CD4-positive, alpha-beta T cell treated with Interleukin-17A for 4 hours (primary cell): ENCODE measurements around the gene TMC2.

Experiments
- DNase-seq: peaks from one replicate; pipeline ENCODE4 v3.0.0-alpha.2; 2020; ENCODE audit warnings: mixed read lengths

Gene TMC2

DNA sequence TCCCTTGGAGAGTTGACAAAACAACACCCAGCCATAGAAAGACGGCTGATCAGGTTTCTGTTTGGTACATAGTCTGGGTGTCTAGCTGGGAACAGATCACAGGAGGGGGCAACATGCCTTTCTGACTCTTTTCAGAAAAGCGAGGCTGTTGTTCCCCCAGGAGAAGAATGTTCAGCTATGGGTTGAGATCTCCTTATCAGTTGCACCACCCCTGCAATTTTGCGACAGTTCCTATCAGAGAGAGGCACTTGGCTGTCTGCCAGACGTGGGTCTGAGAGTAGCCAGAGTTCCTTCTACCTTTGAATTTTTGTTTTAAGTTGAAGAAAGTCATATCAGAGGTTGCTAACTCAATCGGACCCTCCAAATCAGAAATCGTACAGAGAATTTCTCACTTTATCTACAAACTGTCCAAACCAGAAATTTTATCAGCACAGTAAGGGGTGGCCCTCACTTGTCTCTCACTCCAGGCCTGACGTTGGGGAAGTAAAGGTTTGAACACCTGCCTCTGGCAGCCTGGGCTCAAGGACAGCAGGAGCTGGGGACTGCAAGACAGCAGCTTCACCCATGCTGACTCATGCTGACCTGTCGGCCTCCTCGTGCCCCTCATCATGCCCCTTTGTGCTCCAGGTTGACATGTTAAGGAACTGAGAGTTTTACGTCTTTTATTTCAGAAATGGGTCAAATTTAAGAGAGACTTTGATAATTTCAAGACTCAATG is 42.3 kb downstream of the TMC2 start:
- no peak for DNase-seq

DNA sequence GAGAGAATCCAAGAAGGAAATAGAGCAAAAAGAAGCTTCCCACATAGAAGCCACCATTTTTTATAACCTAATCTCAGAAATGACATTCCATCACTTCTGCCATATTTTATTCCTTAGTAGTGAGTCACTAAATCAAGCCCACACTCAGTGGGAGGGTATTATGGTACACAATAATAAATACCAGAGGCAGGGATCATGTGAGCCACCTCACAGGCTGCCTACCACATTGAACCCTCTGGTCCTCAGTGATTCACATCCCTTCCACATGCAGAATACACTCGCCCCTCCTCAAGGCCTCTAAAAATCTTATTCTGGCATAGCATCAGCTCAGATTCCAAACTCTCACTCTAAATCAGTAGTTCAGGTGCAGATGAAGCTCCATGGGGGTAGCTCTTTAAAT is 49.4 kb downstream of the TMC2 start:
- DNase-seq = no peak

GRCh38 chr20:2593756-2594155 is 57.4 kb downstream of the TMC2 start:
- DNase-seq = no peak

- DNase-seq = no peak
Observed at GRCh38 chr20:2595076-2595475, 58.7 kb downstream of the TMC2 start.

DNA sequence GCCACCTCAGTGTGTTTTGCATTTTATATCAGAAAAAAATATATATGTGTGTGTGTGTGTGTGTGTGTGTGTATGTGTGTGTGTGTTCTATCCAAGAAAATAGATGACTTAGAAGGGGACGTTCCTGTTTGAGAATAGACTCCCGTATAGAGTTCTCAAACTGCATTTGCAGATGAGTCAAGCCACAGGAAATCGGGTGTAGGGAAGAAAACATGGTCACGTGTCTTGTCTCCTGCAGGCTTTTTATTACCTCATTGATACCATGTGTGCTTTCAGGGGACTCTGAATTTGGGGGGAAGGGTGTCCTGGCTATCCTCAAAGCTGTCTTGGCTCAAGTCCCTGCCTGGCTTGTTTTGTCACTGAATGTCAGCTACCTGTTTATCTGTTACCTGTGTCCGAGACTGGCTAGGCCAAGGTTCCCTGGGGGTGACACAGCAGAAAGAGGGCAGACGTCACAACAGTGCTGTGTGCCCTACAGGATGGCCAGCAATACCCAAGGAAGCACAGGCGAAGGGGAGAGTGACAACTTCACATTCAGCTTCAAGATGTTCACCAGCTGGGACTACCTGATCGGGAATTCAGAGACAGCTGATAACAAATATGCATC is 60.4 kb downstream of the TMC2 start:
- no peak for DNase-seq

DNA sequence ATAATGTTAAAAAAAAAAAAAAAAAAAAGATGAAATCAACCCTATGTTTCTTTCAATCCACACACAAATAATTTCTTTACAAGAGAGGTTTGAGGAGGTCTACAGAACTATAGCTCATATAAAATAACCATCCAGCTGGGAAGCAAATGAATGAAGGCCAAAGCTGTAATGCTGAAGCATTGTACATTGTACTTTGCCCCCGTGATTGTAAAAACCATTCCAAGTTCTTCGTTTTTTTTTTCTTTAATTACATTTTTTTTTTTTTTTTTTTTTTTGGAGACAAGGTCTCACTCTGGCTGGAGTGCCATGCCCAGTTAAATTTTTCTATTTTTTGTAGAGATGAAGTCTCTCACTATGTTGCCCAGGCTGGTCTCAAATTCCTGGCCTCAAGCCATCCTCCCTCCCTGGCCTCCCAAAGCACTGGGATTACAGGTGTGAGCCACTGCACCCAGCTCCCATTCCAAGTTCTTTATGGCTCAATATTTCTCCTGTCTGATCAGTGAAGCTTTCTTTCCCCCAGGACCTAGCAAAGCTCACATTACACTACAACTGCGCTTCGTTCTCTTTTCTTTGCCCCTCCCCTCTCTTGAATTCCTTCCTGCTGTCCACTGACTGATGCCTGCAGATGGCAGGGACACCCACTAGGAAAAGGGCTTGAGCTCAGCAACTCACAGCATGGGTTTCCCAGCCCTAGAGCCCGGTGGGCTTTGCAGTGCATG is 63.1 kb downstream of the TMC2 start:
- DNase-seq = no peak

- no peak for DNase-seq
Observed at GRCh38 chr20:2602046-2602735, 65.8 kb downstream of the TMC2 start.

DNA sequence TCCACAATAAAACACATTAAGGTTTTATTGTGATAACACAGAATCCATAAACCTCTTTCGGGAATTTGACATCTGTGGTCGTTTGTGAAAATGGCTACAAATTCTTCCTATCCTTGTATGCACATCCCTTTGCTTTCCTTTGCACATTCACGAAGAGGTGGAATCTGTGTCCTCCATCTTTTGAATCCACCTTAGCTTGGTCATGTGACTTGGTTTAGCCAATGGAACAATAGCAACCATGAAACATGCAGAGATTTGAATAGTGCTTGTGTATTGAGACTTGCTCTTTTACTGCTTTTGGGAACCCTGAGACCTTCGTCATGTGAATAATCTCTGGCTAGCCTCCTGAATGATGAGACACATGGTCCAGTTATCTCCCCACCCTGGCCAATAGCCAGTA is 66.4 kb downstream of the TMC2 start:
- no peak for DNase-seq

DNA sequence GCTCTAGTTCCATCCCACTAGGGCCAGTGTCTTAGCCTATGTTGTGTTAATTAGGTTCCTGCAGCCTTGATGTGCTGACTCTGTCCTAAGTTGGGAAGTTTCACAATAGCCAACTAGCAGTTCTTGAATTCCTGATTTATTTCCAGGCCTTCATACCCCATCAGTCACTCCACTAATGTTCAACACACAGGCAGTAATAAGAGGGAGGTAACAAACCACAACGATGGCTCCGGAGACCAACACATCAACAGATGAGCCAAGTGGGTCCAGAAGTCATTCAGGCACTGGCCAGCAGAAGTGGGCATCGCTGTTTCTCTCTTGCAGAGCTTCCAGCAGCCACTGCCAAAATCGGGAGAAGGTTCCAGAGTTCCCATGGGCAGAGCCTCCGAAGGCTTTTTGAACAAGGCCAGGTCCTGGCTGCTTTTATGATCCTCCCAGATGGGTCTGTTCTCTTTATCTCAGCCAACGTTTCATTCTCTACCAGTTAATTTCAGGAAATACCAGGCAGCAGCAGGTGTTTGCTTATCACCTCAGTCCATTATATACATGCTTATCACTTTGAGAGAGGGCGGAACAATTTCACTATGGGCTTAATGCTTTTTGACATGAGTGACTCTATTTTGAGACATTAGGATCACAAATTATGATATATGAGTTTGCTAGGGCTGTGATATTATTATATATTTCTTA is 67.6 kb downstream of the TMC2 start:
- no peak for DNase-seq

GRCh38 chr20:2604506-2604835 is 68.1 kb downstream of the TMC2 start:
- no peak for DNase-seq

DNA sequence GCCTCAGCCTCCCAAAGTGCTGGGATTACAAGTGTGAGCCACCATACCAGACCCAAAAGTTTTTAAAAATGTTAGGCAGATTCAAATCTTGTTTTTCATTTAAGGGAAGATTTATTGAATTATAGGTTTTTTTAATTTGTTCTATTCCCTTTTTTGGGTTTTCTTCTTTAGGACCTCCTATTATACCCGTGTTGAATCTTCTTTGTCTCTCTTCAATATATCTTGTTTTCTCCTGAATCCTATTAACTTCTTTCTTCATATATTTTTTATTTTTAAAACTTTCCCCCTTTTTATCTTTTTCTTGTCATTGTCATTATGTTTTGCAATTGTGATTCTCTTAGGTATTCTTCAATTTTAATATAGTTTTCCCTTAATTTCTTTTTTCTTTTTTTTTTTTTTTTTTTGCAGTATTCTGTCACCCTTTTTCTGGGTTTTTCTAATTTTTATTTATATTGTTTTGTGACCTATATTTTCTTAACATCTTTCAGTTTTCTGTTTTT is 70.2 kb downstream of the TMC2 start:
- DNase-seq = no peak

DNA sequence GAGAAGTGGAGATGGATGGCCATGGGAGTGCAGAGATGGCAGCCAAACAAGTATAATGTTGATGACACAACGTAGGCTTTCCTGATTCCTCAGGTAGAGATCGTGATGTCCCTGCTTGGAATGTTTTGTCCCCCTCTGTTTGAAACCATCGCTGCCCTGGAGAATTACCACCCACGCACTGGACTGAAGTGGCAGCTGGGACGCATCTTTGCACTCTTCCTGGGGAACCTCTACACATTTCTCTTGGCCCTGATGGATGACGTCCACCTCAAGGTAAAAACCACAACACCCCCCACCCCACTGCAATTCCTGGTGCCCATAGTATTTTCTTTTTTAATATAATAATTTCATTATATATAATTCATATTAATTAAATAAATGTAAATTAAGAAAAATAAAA is 74.0 kb downstream of the TMC2 start:
- DNase-seq = no peak

GRCh38 chr20:2610941-2611720 is 74.8 kb downstream of the TMC2 start:
- no peak for DNase-seq

GRCh38 chr20:2612073-2612472 is 75.7 kb downstream of the TMC2 start:
- no peak for DNase-seq

GRCh38 chr20:2616634-2617033 is 80.3 kb downstream of the TMC2 start:
- DNase-seq = no peak

DNA sequence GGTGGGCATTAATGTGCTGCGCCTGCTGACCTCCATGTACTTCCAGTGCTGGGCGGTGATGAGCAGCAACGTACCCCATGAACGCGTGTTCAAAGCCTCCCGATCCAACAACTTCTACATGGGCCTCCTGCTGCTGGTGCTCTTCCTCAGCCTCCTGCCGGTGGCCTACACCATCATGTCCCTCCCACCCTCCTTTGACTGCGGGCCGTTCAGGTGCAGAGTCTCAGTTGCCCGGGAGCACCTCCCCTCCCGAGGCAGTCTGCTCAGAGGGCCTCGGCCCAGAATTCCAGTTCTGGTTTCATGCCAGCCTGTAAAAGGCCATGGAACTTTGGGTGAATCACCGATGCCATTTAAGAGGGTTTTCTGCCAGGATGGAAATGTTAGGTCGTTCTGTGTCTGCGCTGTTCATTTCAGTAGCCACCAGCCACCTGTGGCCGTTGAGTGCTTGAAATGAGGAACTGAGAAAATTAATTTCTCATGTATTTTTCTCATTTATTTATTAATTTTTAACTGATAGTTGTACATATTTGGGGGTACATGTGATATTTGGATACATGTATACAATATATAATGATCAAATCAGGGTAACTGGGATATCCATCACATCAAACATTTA is 80.8 kb downstream of the TMC2 start:
- DNase-seq = no peak

DNA sequence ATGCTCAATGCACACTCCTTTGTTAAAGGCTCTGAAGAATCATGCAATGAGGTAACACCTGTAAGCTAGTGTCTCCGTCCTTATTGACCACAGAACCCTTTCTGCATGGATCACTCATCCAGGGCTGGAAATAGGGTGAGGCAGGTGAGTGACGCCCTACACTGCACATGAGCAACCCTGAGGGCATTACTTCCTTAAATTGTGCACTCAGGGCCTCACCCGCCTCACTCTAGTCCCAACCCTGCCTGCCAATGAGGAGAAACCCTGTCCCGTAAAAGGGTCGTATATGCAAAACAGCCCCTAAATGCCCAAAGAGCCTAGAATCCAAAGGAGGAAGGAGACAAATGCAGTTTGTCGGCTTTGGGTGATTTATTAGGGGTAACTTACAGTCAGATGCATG is 82.4 kb downstream of the TMC2 start:
- no peak for DNase-seq

DNA sequence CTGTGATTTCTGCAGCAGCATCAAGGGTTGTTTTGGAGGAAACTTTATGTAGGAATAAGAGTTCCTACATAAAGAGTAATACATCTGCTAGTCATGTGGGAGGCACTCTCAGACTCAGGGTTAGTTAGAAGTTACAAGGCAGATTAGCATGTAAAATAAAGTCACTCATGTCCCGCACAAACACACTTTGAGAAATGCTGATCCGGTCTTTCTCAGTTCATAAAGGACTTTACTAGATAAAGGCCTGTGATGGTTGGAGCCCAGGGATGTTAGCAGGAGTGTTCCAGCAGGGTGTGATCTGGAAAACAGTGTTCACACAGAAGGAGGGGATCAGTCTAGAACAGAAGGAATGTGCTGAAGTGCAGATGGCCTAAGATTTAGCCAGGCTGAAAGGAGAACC is 83.0 kb downstream of the TMC2 start:
- DNase-seq = no peak

DNA sequence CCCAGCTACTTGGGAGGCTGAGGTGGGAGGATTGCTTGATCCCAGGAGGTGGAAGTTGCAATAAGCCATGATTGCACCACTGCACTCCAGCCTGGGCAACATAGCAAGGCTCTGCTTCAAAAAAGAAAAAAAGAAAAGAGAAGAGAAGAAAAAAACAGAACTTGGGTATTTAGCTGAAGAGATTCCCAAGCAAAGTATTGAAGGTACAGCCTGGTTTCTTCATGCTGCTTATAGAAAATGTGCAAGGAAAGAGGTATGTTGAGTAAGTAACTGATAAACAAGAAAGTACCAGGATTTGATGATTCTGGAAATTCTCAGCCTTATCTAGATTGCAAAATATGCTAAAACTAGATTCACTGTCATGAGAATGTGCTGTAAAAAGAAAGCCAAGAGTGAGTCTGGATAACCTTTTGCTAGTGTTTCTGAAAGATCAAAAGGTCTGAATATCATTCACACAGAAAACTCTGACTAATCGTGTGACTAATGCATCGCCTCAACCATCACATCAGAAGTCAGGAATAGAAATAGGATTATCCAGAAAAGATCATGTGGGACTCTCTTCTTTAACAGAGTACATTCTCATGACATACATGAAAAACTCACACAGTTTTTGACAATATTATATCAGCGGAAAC is 83.7 kb downstream of the TMC2 start:
- DNase-seq = no peak

DNA sequence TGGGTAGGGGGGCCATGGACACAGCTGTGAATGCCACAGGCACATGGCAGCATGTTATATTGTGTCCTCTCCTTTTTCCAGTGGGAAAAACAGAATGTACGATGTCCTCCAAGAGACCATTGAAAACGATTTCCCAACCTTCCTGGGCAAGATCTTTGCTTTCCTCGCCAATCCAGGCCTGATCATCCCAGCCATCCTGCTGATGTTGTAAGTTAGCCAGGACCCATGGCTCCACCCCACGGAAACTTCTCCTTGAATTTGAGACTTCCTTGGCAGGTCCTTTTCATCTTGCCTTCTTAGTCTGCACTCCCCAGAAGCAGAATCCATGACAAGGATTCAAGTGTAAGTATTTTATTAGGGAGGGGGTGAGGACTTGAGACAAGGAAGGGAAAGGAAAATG is 87.8 kb downstream of the TMC2 start:
- DNase-seq = no peak

DNA sequence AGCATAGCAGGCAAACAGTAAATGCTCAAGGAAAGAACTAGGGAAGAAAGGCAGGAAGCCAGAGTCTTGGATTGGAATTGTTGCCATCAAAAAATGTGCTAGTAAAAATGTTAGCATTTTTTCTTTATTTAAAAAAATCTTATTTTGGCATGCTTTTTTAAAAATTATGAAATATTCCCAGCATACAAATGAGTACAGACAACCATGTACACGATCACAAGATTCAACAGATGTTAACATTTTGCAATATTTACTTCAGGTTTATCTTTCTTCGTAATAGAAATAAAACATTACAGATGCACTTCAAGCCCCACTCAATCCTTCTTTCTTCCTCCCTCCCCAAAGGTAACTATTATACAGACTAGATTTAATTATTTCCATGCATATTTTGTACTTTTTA is 88.7 kb downstream of the TMC2 start:
- no peak for DNase-seq
